Measurements from ENCODE around the gene KCNJ12.

GRCh38 chr17:21451975-21452374 lies 75.8 kb downstream of the KCNJ12 start:
- TF ChIP-seq REST (IDR thresholded peaks at IDR 0.05; ENCODE audit: low read depth): no peak
- no peak for TF ChIP-seq RAD21 (IDR thresholded peaks at IDR 0.05; ENCODE audit: low read depth)
- TF ChIP-seq MAX (IDR thresholded peaks at IDR 0.05): no peak
- TF ChIP-seq NFIC (IDR thresholded peaks at IDR 0.05): no peak
- TF ChIP-seq TAF1 (IDR thresholded peaks at IDR 0.05; ENCODE audit: low read depth): no peak
- no peak for TF ChIP-seq EP300 (IDR thresholded peaks at IDR 0.05; ENCODE audit: borderline replicate concordance)
- no peak for TF ChIP-seq FOXM1 (IDR thresholded peaks at IDR 0.05; ENCODE audit: borderline replicate concordance, low read depth)
- no peak for TF ChIP-seq TCF12 (IDR thresholded peaks at IDR 0.05; ENCODE audit: low read depth)
- TF ChIP-seq YY1 (IDR thresholded peaks at IDR 0.05; ENCODE audit: low read depth): no peak
- TF ChIP-seq CREB1 (IDR thresholded peaks at IDR 0.05; ENCODE audit: low read depth): no peak
- no peak for TF ChIP-seq USF1 (IDR thresholded peaks at IDR 0.05)
- TF ChIP-seq TEAD4 (IDR thresholded peaks at IDR 0.05): no peak
- no peak for TF ChIP-seq ZBTB7A (IDR thresholded peaks at IDR 0.05; ENCODE audit: low read depth)
- no peak for TF ChIP-seq EGR1 (IDR thresholded peaks at IDR 0.05)

All from Ishikawa (cell line).